Testis (tissue), 3 donors: ENCODE measurements around the gene FEN1. TPM values are rescaled to one million over a fixed set of nuclear protein-coding genes. Genes with fewer than 3 reads are reported as not detected.
A peak's percentile ranks its signal among the peaks of the same experiment; 100 is the strongest.

Source experiments
- DNase-seq: peaks from one replicate; pipeline ENCODE4 v3.0.0-alpha.2; 2019
- H3K27ac ChIP-seq, 2 donors: fragments of 200-600 bp; sonication (generic); one replicate each; pipeline ENCODE4 v1.5.1; 2019
- H3K27me3 ChIP-seq: fragments of 200-600 bp; sonication (generic); one replicate; pipeline ENCODE4 v1.5.1; 2019
- H3K36me3 ChIP-seq: fragments of 200-600 bp; sonication (generic); one replicate; pipeline ENCODE4 v1.5.1; 2017; ENCODE audit warnings: low read depth; ENCODE audit errors: missing control alignments
- H3K4me1 ChIP-seq: fragments of 200-600 bp; sonication (generic); one replicate; pipeline ENCODE4 v1.5.1; 2019
- H3K4me3 ChIP-seq, 2 donors: fragments of 200-600 bp; sonication (generic); one replicate each; pipeline ENCODE4 v1.5.1; 2017 to 2019
- H3K9me3 ChIP-seq: fragments of 200-600 bp; sonication (generic); one replicate; pipeline ENCODE4 v1.5.1; 2017
- CTCF ChIP-seq, 3 experiments: fragments of 450-650 bp in 2 of 3; fragments of 200-600 bp in 1 of 3; sonication (generic) in 1 of 3; IDR thresholded peaks; one replicate each; pipeline ENCODE4 v1.5.1; 2016 to 2019; ENCODE audit warnings: antibody characterized with exemption in 3 of 3, mild to moderate bottlenecking in 2 of 3, moderate library complexity in 1 of 3
- POLR2A ChIP-seq: fragments of 450-650 bp; IDR thresholded peaks from one replicate; pipeline ENCODE4 v1.6.1; 2017; ENCODE audit warnings: antibody characterized with exemption, mild to moderate bottlenecking, moderate library complexity
- WGBS, 2 donors: methylation state at CpG; one replicate each; pipeline ENCODE4 v1.1.5; 2018; 5-methylcytosine and 5-hydroxymethylcytosine counted together
- intact Hi-C: fragments of 100-400 bp; cut with DNase I; formaldehyde crosslinking; loops from one replicate; pipeline ENCODE4 v1.15.1; 2023; ENCODE audit warnings: low total_unique reads
- polyA plus RNA-seq: library from polyadenylated mRNA; stranded (reverse); fragments of 350-450 nt; fragmentation: Illumina TruSeq; extraction: RNeasy Lipid Tissue Mini Kit (QIAGEN cat#74804); gene quantifications from one replicate; pipeline ENCODE4 v1.2.3, GENCODE V29; 2014; ENCODE audit warnings: low read depth, low replicate concordance; ENCODE audit not compliant: insufficient read depth
- total RNA-seq, 2 donors: library from RNA; depleted of rRNA; stranded (reverse); fragments of >200 nt; gene quantifications; one replicate each; pipeline ENCODE4 v1.2.3, GENCODE V29; 2016

Gene FEN1
- total and polyA plus RNA-seq, 3 donors from 2014 or later, result 22.7 to 31.5 (median 27.3) TPM

GRCh38 chr11:61745781-61746441 is 46.8 kb upstream of the FEN1 start:
- intact Hi-C loops, result no loop called here
- H3K4me1 ChIP-seq, result peaks cover 24% of the 10 kb centered on the region
- WGBS, 2 donors, result 47 to 52% methylated on average over 3 to 15 of the region's 15 CpGs
- H3K4me3 ChIP-seq, result no peak overlapping the region
- TF ChIP-seq POLR2A (no peak), CTCF (IDR thresholded peaks at IDR 0.05) (no peak)
- H3K27me3 ChIP-seq, result no peaks in the 10 kb centered on the region
- no peaks in the 10 kb centered on the region for H3K36me3 ChIP-seq
- no peaks in the 10 kb centered on the region for H3K9me3 ChIP-seq
- H3K27ac ChIP-seq, result peak overlapping the region; percentile 64 to 79
- DNase-seq, result peak; percentile 69

GRCh38 chr11:61746442-61747191 is 46.1 kb upstream of the FEN1 start:
- WGBS, 2 donors, result 68 to 74% methylated on average over 17 to 19 of the region's 19 CpGs
- peaks cover 24% of the 10 kb centered on the region for H3K4me1 ChIP-seq
- no peak overlapping the region for H3K4me3 ChIP-seq
- DNase-seq, result no peak
- peak overlapping the region; percentile 64 to 79 for H3K27ac ChIP-seq
- no peaks in the 10 kb centered on the region for H3K9me3 ChIP-seq
- no peaks in the 10 kb centered on the region for H3K27me3 ChIP-seq
- intact Hi-C loops, result no loop called here
- H3K36me3 ChIP-seq, result no peaks in the 10 kb centered on the region
- no peak for TF ChIP-seq CTCF (IDR thresholded peaks at IDR 0.05)

- Histone ChIP-seq H3K36me3 (no peaks in the 10 kb centered on the region), H3K4me3 (no peak overlapping the region), H3K9me3 (no peaks in the 10 kb centered on the region), H3K27ac (peak overlapping the region in 1 of 2 donors; percentile 79), H3K4me1 (peaks cover 24% of the 10 kb centered on the region), H3K27me3 (no peaks in the 10 kb centered on the region)
- DNase-seq, result peak; percentile 89
- no peak for TF ChIP-seq POLR2A
- peak; percentile 80 to 91 (median 83) for TF ChIP-seq CTCF (IDR thresholded peaks at IDR 0.05)
- intact Hi-C loops, result no loop called here
- WGBS, 2 donors, result 54 to 73% methylated on average over 10 to 19 of the region's 19 CpGs
Measured at GRCh38 chr11:61747192-61747966, 45.3 kb upstream of the FEN1 start.

GRCh38 chr11:61747967-61748285 is 44.8 kb upstream of the FEN1 start:
- intact Hi-C loops, result no loop called here
- 48 to 57% methylated on average over 3 of the region's 3 CpGs for WGBS, 2 donors

More at GRCh38 chr11:61747967-61748285, 44.8 kb upstream of the FEN1 start:
- H3K36me3 ChIP-seq, result no peaks in the 10 kb centered on the region
- DNase-seq, result no peak
- H3K27ac ChIP-seq, result peak overlapping the region in 1 of 2 donors; percentile 79
- TF ChIP-seq POLR2A, result no peak
- TF ChIP-seq CTCF (IDR thresholded peaks at IDR 0.05), result no peak
- H3K4me3 ChIP-seq, result no peak overlapping the region
- peaks cover 24% of the 10 kb centered on the region for H3K4me1 ChIP-seq
- no peaks in the 10 kb centered on the region for H3K27me3 ChIP-seq
- H3K9me3 ChIP-seq, result no peaks in the 10 kb centered on the region
